ENCODE measurements around the gene ARRDC4.
A peak's percentile ranks its signal among the peaks of the same experiment; 100 is the strongest.

ARRDC4 gene

GRCh38 chr15:97995881-97996603 is 35.5 kb downstream of the ARRDC4 start:
- no peaks in the 10 kb centered on the region for H3K4me1 ChIP-seq (ENCODE audit: insufficient read depth, low read length, severe bottlenecking)
- H3K9ac ChIP-seq (ENCODE audit: low read length), result no peak overlapping the region
- no peak for TF ChIP-seq EZH2 (IDR thresholded peaks at IDR 0.05; ENCODE audit: borderline replicate concordance, low read length)
- TF ChIP-seq, protein P1, sequence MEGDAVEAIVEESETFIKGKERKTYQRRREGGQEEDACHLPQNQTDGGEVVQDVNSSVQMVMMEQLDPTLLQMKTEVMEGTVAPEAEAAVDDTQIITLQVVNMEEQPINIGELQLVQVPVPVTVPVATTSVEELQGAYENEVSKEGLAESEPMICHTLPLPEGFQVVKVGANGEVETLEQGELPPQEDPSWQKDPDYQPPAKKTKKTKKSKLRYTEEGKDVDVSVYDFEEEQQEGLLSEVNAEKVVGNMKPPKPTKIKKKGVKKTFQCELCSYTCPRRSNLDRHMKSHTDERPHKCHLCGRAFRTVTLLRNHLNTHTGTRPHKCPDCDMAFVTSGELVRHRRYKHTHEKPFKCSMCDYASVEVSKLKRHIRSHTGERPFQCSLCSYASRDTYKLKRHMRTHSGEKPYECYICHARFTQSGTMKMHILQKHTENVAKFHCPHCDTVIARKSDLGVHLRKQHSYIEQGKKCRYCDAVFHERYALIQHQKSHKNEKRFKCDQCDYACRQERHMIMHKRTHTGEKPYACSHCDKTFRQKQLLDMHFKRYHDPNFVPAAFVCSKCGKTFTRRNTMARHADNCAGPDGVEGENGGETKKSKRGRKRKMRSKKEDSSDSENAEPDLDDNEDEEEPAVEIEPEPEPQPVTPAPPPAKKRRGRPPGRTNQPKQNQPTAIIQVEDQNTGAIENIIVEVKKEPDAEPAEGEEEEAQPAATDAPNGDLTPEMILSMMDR (IDR thresholded peaks at IDR 0.05; ENCODE audit: low read length), result peak; percentile 54; the same call in 1 of the 2 replicates
- H3K9me3 ChIP-seq (ENCODE audit: low read length), result no peaks in the 10 kb centered on the region
- H3K27me3 ChIP-seq (ENCODE audit: insufficient read depth, low read length), result no peaks in the 10 kb centered on the region
- no peak overlapping the region for H2AFZ ChIP-seq (ENCODE audit: low read length)
- H3K4me2 ChIP-seq (ENCODE audit: low read length), result no peak overlapping the region
- H3K9me2 ChIP-seq (ENCODE audit: low read depth, low read length), result no peaks in the 10 kb centered on the region
- H4K20me1 ChIP-seq (ENCODE audit: insufficient read depth, low read length), result no peaks in the 10 kb centered on the region
- no peak overlapping the region for H3K27ac ChIP-seq (ENCODE audit: low read depth, low read length, poor library complexity, severe bottlenecking)
- no peak overlapping the region for H3K4me3 ChIP-seq (ENCODE audit: low read depth, low read length, poor library complexity, severe bottlenecking)
- no peaks in the 10 kb centered on the region for H3F3A ChIP-seq (ENCODE audit: insufficient read depth, low read length)
- no peaks in the 10 kb centered on the region for H3K79me2 ChIP-seq (ENCODE audit: insufficient read depth, low read length)
- H3K36me3 ChIP-seq (ENCODE audit: insufficient read depth, low read length), result no peaks in the 10 kb centered on the region

GRCh38 chr15:97998307-97999071 is 38.0 kb downstream of the ARRDC4 start:
- H4K20me1 ChIP-seq (ENCODE audit: insufficient read depth, low read length), result no peaks in the 10 kb centered on the region
- H3K9me3 ChIP-seq (ENCODE audit: low read length), result no peaks in the 10 kb centered on the region
- no peak for TF ChIP-seq EZH2 (IDR thresholded peaks at IDR 0.05; ENCODE audit: borderline replicate concordance, low read length)
- TF ChIP-seq, protein P1 (IDR thresholded peaks at IDR 0.05; ENCODE audit: low read length), result no peak
- no peaks in the 10 kb centered on the region for H3F3A ChIP-seq (ENCODE audit: insufficient read depth, low read length)
- no peak overlapping the region for H2AFZ ChIP-seq (ENCODE audit: low read length)
- no peaks in the 10 kb centered on the region for H3K79me2 ChIP-seq (ENCODE audit: insufficient read depth, low read length)
- no peak overlapping the region for H3K4me3 ChIP-seq (ENCODE audit: low read depth, low read length, poor library complexity, severe bottlenecking)
- H3K36me3 ChIP-seq (ENCODE audit: insufficient read depth, low read length), result no peaks in the 10 kb centered on the region
- H3K27me3 ChIP-seq (ENCODE audit: insufficient read depth, low read length), result no peaks in the 10 kb centered on the region
- no peaks in the 10 kb centered on the region for H3K4me1 ChIP-seq (ENCODE audit: insufficient read depth, low read length, severe bottlenecking)
- no peak overlapping the region for H3K9ac ChIP-seq (ENCODE audit: low read length)
- no peak overlapping the region for H3K4me2 ChIP-seq (ENCODE audit: low read length)
- H3K9me2 ChIP-seq (ENCODE audit: low read depth, low read length), result no peaks in the 10 kb centered on the region
- no peak overlapping the region for H3K27ac ChIP-seq (ENCODE audit: low read depth, low read length, poor library complexity, severe bottlenecking)

- H3K4me3 ChIP-seq (ENCODE audit: low read depth, low read length, poor library complexity, severe bottlenecking), result no peak overlapping the region
- no peaks in the 10 kb centered on the region for H3F3A ChIP-seq (ENCODE audit: insufficient read depth, low read length)
- no peak overlapping the region for H3K27ac ChIP-seq (ENCODE audit: low read depth, low read length, poor library complexity, severe bottlenecking)
- H3K27me3 ChIP-seq (ENCODE audit: insufficient read depth, low read length), result no peaks in the 10 kb centered on the region
- no peak overlapping the region for H3K9ac ChIP-seq (ENCODE audit: low read length)
- H3K9me3 ChIP-seq (ENCODE audit: low read length), result no peaks in the 10 kb centered on the region
- H3K9me2 ChIP-seq (ENCODE audit: low read depth, low read length), result no peaks in the 10 kb centered on the region
- TF ChIP-seq EZH2 (IDR thresholded peaks at IDR 0.05; ENCODE audit: borderline replicate concordance, low read length), result no peak
- TF ChIP-seq, protein P1 (IDR thresholded peaks at IDR 0.05; ENCODE audit: low read length), result no peak
- no peaks in the 10 kb centered on the region for H3K4me1 ChIP-seq (ENCODE audit: insufficient read depth, low read length, severe bottlenecking)
- H3K4me2 ChIP-seq (ENCODE audit: low read length), result no peak overlapping the region
- H2AFZ ChIP-seq (ENCODE audit: low read length), result no peak overlapping the region
- no peaks in the 10 kb centered on the region for H3K79me2 ChIP-seq (ENCODE audit: insufficient read depth, low read length)
- H4K20me1 ChIP-seq (ENCODE audit: insufficient read depth, low read length), result no peaks in the 10 kb centered on the region
- H3K36me3 ChIP-seq (ENCODE audit: insufficient read depth, low read length), result no peaks in the 10 kb centered on the region
Measured at GRCh38 chr15:98000249-98001203, 40.0 kb downstream of the ARRDC4 start.
